Motor neuron (in vitro differentiated cells): ENCODE data around the gene PRKACA. TPM values are rescaled to one million over a fixed set of nuclear protein-coding genes. Genes with fewer than 3 reads are reported as not detected.

Source experiments
- ATAC-seq, 8 experiments: fragments of 200-7000 bp; cut with Tn5 transposase; replicated peaks in 6 of 8; 2 replicates each; pipeline ENCODE4 v1.8.0; 2021; ENCODE audit warnings: mild to moderate bottlenecking in 8 of 8, moderate library complexity in 8 of 8
- H3K27ac ChIP-seq, 2 donors: fragments of 250-450 bp; sonication (Bioruptor Pico); 2 replicates each; pipeline ENCODE4 v1.9.0; 2021; ENCODE audit warnings: antibody characterized with exemption in 2 of 2, mild to moderate bottlenecking in 2 of 2, moderate library complexity in 1 of 2
- H3K4me1 ChIP-seq, 2 donors: fragments of 250-450 bp; sonication (Bioruptor Pico); replicated peaks in 1 of 2; 2 replicates each; pipeline ENCODE4 v1.6.1; 2021; ENCODE audit warnings: antibody characterized with exemption in 2 of 2, mild to moderate bottlenecking in 2 of 2, moderate library complexity in 1 of 2
- H3K4me3 ChIP-seq, 5 donors: fragments of 250-450 bp; sonication (Bioruptor Pico); 2 replicates each; pipeline ENCODE4 v1.9.0; 2021; ENCODE audit warnings: antibody characterized with exemption in 5 of 5, mild to moderate bottlenecking in 5 of 5, moderate library complexity in 4 of 5
- WGBS, 10 experiments: fragments of 450-650 bp; shearing (Covaris generic); methylation state at CpG; one replicate each; pipeline ENCODE4 v1.0.0; 2022; 5-methylcytosine and 5-hydroxymethylcytosine counted together
- in situ Hi-C, 9 experiments: fragments of 400-800 bp; cut with MboI; loops; one replicate each; pipeline ENCODE4 v1.15.0; 2021; ENCODE audit warnings: low sequenced_read_pairs in 9 of 9, low pct_unique_long_range_greater_than_20kb in 2 of 9; ENCODE audit not compliant: unreplicated experiment in 9 of 9
- total RNA-seq, 8 experiments: library from RNA; unstranded; fragments of 300-600 nt; gene quantifications; 2 replicates each; pipeline versions ENCODE4 v1.2.3 to v1.2.4, GENCODE V29; 2022

PRKACA gene
- total RNA-seq: 10 to 100 TPM; 15.9 to 51.5 (median 31.9) TPM

GRCh38 chr19:14117668-14118164, at the start of gene PRKACA:
Gene PRKACA, minus strand, starts transcription at chr19:14117762. Its CDS starts 215 bp downstream, at chr19:14117547.
- in situ Hi-C loops: no loop called here
- no CpG with 5 or more reads among the region's 67 CpGs for WGBS, 10 experiments
- H3K4me1 ChIP-seq: peaks cover 29 to 34% of the 10 kb centered on the region in 2 donors

GRCh38 chr19:14166999-14167575, 49.5 kb upstream of the PRKACA start:
- 60 to 100% (median 70%) methylated on average over 1 to 2 of the region's 12 CpGs; no CpG with 5 or more reads in 7 of the 10 experiments for WGBS, 10 experiments
- Histone ChIP-seq H3K4me1 (peaks cover 11 to 12% of the 10 kb centered on the region in 2 donors), H3K27ac (no peak overlapping the region), H3K4me3 (no peak overlapping the region)
- in situ Hi-C loops: loop anchor here in 1 of 9 experiments (25.0 kb wide), 1 partner anchor 170 kb away; no protein-coding TSS in a partner anchor
- no peak for ATAC-seq

More at GRCh38 chr19:14117668-14118164, at the start of gene PRKACA:
- H3K27ac ChIP-seq: peak within 1 kb of the TSS; percentile 84 to 93
- peak; percentile 85 to 96 (median 89) for ATAC-seq
- H3K4me3 ChIP-seq: peak within 1 kb of the TSS; percentile 69 to 87 (median 79)

- Histone ChIP-seq H3K27ac (no peak overlapping the region), H3K4me3 (no peak overlapping the region), H3K4me1 (peaks cover 11 to 12% of the 10 kb centered on the region in 2 donors)
- WGBS, 10 experiments: 47 to 90% (median 78%) methylated on average over 2 to 3 of the region's 20 CpGs; no CpG with 5 or more reads in 6 of the 10 experiments
- no peak for ATAC-seq
- in situ Hi-C loops: loop anchor here in 1 of 9 experiments (25.0 kb wide), 1 partner anchor 171 kb away; no protein-coding TSS in a partner anchor
Observed at GRCh38 chr19:14165990-14166830, 48.6 kb upstream of the PRKACA start.

- no peak for ATAC-seq
- in situ Hi-C loops: loop anchor here in 1 of 9 experiments (25.0 kb wide), 1 partner anchor 172 kb away; no protein-coding TSS in a partner anchor
- H3K27ac ChIP-seq: no peak overlapping the region
- H3K4me1 ChIP-seq: peaks cover 11 to 12% of the 10 kb centered on the region in 2 donors
- no peak overlapping the region for H3K4me3 ChIP-seq
- 57 to 100% methylated on average over 1 to 2 of the region's 16 CpGs; no CpG with 5 or more reads in 8 of the 10 experiments for whole genome bisulfite sequencing, 10 experiments
Observed at GRCh38 chr19:14164724-14165493, 47.3 kb upstream of the PRKACA start.

GRCh38 chr19:14164082-14164481, 46.5 kb upstream of the PRKACA start:
- Histone ChIP-seq H3K27ac (no peak overlapping the region), H3K4me3 (no peak overlapping the region), H3K4me1 (peaks cover 11 to 12% of the 10 kb centered on the region in 2 donors)
- 33% methylated on average over 1 of the region's 11 CpGs; no CpG with 5 or more reads in 9 of the 10 experiments for WGBS, 10 experiments
- ATAC-seq: peak in 5 of 8 experiments; percentile 27 to 61 (median 57)
- in situ Hi-C loops: loop anchor here in 1 of 9 experiments (25.0 kb wide), 1 partner anchor 173 kb away; no protein-coding TSS in a partner anchor

- 80 to 100% (median 95%) methylated on average over 1 to 26 of the region's 38 CpGs; no CpG with 5 or more reads in 6 of the 10 experiments for WGBS, 10 experiments
- in situ Hi-C loops: loop anchor here in 1 of 9 experiments (25.0 kb wide), 1 partner anchor 174 kb away; no protein-coding TSS in a partner anchor
- H3K27ac ChIP-seq: no peak overlapping the region
- H3K4me1 ChIP-seq: peaks cover 11 to 12% of the 10 kb centered on the region in 2 donors
- H3K4me3 ChIP-seq: no peak overlapping the region
- no peak for ATAC-seq
Observed at GRCh38 chr19:14162871-14163297, 45.3 kb upstream of the PRKACA start.

- no peak for ATAC-seq
- H3K4me3 ChIP-seq: no peak overlapping the region
- H3K27ac ChIP-seq: no peak overlapping the region
- H3K4me1 ChIP-seq: peaks cover 11 to 12% of the 10 kb centered on the region in 2 donors
- no CpG with 5 or more reads among the region's 19 CpGs for WGBS, 10 experiments
- in situ Hi-C loops: loop anchor here in 1 of 9 experiments (25.0 kb wide), 1 partner anchor 176 kb away; no protein-coding TSS in a partner anchor
Observed at GRCh38 chr19:14161305-14161704, 43.7 kb upstream of the PRKACA start.

- Histone ChIP-seq H3K27ac (no peak overlapping the region), H3K4me3 (no peak overlapping the region), H3K4me1 (peaks cover 11 to 12% of the 10 kb centered on the region in 2 donors)
- 81 to 100% (median 90%) methylated on average over 2 to 5 of the region's 25 CpGs; no CpG with 5 or more reads in 7 of the 10 experiments for WGBS, 10 experiments
- in situ Hi-C loops: loop anchor here in 1 of 9 experiments (25.0 kb wide), 1 partner anchor 177 kb away; no protein-coding TSS in a partner anchor
- ATAC-seq: peak in 1 of 8 experiments; percentile 8
Observed at GRCh38 chr19:14160017-14160703, 42.6 kb upstream of the PRKACA start.

GRCh38 chr19:14159059-14159458, 41.5 kb upstream of the PRKACA start:
- H3K4me1 ChIP-seq: peaks cover 3 to 4% of the 10 kb centered on the region in 2 donors
- in situ Hi-C loops: loop anchor here in 1 of 9 experiments (25.0 kb wide), 1 partner anchor 178 kb away; no protein-coding TSS in a partner anchor
- ATAC-seq: no peak
- no peak overlapping the region for H3K4me3 ChIP-seq
- H3K27ac ChIP-seq: no peak overlapping the region
- WGBS, 10 experiments: 80 to 98% (median 93%) methylated on average over 2 to 7 of the region's 12 CpGs; no CpG with 5 or more reads in 6 of the 10 experiments

- Histone ChIP-seq H3K27ac (no peak overlapping the region), H3K4me1 (no peaks in the 10 kb centered on the region), H3K4me3 (no peak overlapping the region)
- no peak for ATAC-seq
- in situ Hi-C loops: loop anchor here in 1 of 9 experiments (25.0 kb wide), 1 partner anchor 179 kb away; no protein-coding TSS in a partner anchor
- 93 to 100% (median 100%) methylated on average over 1 to 5 of the region's 16 CpGs; no CpG with 5 or more reads in 5 of the 10 experiments for WGBS, 10 experiments
Observed at GRCh38 chr19:14158276-14159023, 40.9 kb upstream of the PRKACA start.
